ENCODE data around the gene TMEM82.

Gene TMEM82

GRCh38 chr1:15736892-15737261 lies 5.4 kb upstream of the TMEM82 start:
- H3K36me3 Mint-ChIP-seq (ENCODE audit: low read depth) = peaks cover 30% of the 10 kb centered on the region
- H3K27me3 Mint-ChIP-seq = no peaks in the 10 kb centered on the region
- H3K27ac Mint-ChIP-seq = no peak overlapping the region
- peaks cover 7% of the 10 kb centered on the region for H3K4me1 Mint-ChIP-seq (ENCODE audit: low read depth)
- no peak for DNase-seq
- no peak overlapping the region for H3K4me3 Mint-ChIP-seq
- H3K9me3 Mint-ChIP-seq = no peaks in the 10 kb centered on the region

- H3K4me3 Mint-ChIP-seq = no peak overlapping the region
- no peaks in the 10 kb centered on the region for H3K9me3 Mint-ChIP-seq
- H3K36me3 Mint-ChIP-seq (ENCODE audit: low read depth) = peaks cover 24% of the 10 kb centered on the region
- DNase-seq = no peak
- H3K27me3 Mint-ChIP-seq = no peaks in the 10 kb centered on the region
- no peak overlapping the region for H3K27ac Mint-ChIP-seq
- peaks cover 7% of the 10 kb centered on the region for H3K4me1 Mint-ChIP-seq (ENCODE audit: low read depth)
These were observed 4.7 kb upstream of the TMEM82 start for GRCh38 chr1:15737324-15738319.

DNA sequence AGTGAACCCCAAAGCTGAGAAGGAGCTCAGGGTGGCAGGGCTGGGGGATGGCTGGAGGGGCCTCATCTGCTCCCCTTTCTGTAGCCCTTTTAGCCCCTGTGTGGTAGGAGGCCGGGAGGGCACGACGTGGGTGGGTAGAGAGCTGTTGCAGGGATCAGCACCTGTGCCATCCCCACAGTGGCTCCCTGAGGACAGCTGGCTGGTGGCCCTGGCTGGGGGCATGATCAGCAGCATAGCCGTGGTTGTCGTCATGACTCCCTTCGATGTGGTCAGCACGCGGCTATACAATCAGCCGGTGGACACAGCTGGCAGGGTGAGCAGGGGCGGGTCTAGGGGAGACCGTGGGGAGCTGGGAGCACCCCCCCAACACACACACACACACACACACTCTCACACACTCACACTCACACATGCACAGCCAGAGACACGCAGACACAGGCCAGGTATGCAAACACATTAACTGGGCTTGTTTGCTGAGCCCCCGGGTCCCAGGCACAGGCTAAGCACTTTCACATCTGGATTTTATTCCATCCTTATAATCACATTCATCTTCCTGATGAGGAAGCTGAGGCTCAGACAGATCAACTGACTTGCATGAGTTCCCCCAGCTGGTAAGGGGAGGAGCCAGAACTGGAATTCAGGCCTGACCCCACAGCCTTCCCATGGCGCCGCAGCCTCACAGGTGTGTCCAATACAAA lies 3.7 kb upstream of the TMEM82 start:
- H3K9me3 Mint-ChIP-seq = no peaks in the 10 kb centered on the region

DNA sequence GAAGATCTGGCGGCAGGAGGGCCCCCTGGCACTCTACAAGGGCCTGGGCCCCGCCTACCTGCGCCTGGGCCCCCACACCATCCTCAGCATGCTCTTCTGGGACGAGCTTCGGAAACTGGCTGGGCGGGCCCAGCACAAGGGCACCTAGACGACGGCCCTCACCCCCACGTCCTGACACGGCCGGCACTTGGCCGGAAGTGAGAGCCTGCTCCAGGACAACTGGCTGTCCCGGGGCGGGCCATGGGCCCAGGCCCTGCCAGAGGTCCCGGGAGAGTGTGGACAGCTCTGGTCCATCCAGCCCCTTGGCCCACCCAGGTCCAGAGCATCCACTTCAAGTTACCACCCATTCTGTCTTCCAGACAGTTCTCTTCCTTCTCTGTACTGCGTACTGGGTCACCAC lies 3.0 kb upstream of the TMEM82 start:
- Mint-ChIP-seq H3K27me3 (no peaks in the 10 kb centered on the region), H3K9me3 (no peaks in the 10 kb centered on the region)

More for the DNA sequence above, 3.7 kb upstream of the TMEM82 start:
- Mint-ChIP-seq H3K4me1 (ENCODE audit: low read depth) (peaks cover 7% of the 10 kb centered on the region), H3K4me3 (no peak overlapping the region), H3K36me3 (ENCODE audit: low read depth) (peaks cover 15% of the 10 kb centered on the region), H3K27me3 (no peaks in the 10 kb centered on the region), H3K27ac (peak overlapping the region; percentile 55)
- no peak for DNase-seq

DNA sequence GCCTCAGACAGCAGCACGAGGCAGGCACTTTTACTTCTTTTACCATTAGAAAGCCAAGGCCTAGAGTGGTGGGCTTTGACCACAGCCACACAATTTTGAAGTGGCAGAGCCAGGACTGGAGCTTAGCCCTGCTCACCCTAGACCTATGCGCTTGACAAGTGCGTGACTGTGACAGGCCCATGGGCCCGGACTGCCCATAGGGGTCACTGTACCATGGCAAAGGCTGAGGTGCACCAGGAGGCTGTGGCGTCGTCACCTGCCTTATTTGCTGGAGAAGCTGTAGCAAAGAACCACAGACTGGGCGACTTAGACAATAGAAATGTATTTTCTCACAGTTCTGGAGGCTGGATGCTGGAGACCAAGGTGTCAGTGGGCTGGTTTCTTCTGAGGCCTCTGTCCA lies 2.6 kb upstream of the TMEM82 start:
- Mint-ChIP-seq H3K4me3 (no peak overlapping the region), H3K9me3 (no peaks in the 10 kb centered on the region), H3K27me3 (no peaks in the 10 kb centered on the region), H3K27ac (no peak overlapping the region), H3K4me1 (ENCODE audit: low read depth) (peaks cover 7% of the 10 kb centered on the region), H3K36me3 (ENCODE audit: low read depth) (peaks cover 5% of the 10 kb centered on the region)
- DNase-seq = no peak

More for the DNA sequence above, 3.0 kb upstream of the TMEM82 start:
- Mint-ChIP-seq H3K27ac (no peak overlapping the region), H3K36me3 (ENCODE audit: low read depth) (peaks cover 10% of the 10 kb centered on the region), H3K4me1 (ENCODE audit: low read depth) (peaks cover 7% of the 10 kb centered on the region), H3K4me3 (no peak overlapping the region)
- no peak for DNase-seq

- Mint-ChIP-seq H3K4me1 (ENCODE audit: low read depth) (peaks cover 7% of the 10 kb centered on the region), H3K27ac (no peak overlapping the region), H3K9me3 (no peaks in the 10 kb centered on the region), H3K36me3 (ENCODE audit: low read depth) (no peaks in the 10 kb centered on the region), H3K27me3 (no peaks in the 10 kb centered on the region), H3K4me3 (no peak overlapping the region)
- peak; percentile 76 for DNase-seq
These were observed 1.1 kb upstream of the TMEM82 start for GRCh38 chr1:15740924-15741850.

GRCh38 chr1:15744122-15744679 lies 1.9 kb downstream of the TMEM82 start:
- Mint-ChIP-seq H3K9me3 (no peaks in the 10 kb centered on the region), H3K36me3 (ENCODE audit: low read depth) (no peaks in the 10 kb centered on the region), H3K27ac (no peak overlapping the region), H3K4me1 (ENCODE audit: low read depth) (peaks cover 7% of the 10 kb centered on the region), H3K27me3 (no peaks in the 10 kb centered on the region), H3K4me3 (no peak overlapping the region)
- no peak for DNase-seq

DNA sequence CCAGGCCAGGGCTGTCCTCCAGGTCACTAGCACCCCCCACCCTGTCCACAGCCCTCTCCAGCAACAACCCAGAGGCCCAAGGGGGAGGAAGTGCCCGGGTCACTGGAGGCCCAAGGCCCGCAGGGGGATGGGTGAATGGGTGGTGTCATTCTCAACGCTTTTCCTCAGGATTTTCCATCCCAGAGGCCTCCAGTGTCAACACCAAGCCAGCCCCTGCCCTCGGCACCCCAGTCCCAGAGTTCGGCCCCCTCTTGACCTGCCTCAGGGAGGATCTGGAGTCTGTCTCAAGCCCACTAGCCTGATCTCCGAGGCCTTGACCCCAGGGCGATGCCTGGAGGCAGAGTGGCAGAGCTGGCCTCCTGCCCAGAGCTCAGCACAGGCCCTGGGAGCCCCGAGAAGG lies 5.1 kb downstream of the TMEM82 start:
- H3K27ac Mint-ChIP-seq = no peak overlapping the region
- no peaks in the 10 kb centered on the region for H3K36me3 Mint-ChIP-seq (ENCODE audit: low read depth)
- no peaks in the 10 kb centered on the region for H3K4me1 Mint-ChIP-seq (ENCODE audit: low read depth)
- no peak for DNase-seq
- peaks cover 6% of the 10 kb centered on the region for H3K27me3 Mint-ChIP-seq
- no peaks in the 10 kb centered on the region for H3K9me3 Mint-ChIP-seq
- H3K4me3 Mint-ChIP-seq = no peak overlapping the region

GRCh38 chr1:15748264-15748663 lies 6.0 kb downstream of the TMEM82 start:
- no peak for DNase-seq

DNA sequence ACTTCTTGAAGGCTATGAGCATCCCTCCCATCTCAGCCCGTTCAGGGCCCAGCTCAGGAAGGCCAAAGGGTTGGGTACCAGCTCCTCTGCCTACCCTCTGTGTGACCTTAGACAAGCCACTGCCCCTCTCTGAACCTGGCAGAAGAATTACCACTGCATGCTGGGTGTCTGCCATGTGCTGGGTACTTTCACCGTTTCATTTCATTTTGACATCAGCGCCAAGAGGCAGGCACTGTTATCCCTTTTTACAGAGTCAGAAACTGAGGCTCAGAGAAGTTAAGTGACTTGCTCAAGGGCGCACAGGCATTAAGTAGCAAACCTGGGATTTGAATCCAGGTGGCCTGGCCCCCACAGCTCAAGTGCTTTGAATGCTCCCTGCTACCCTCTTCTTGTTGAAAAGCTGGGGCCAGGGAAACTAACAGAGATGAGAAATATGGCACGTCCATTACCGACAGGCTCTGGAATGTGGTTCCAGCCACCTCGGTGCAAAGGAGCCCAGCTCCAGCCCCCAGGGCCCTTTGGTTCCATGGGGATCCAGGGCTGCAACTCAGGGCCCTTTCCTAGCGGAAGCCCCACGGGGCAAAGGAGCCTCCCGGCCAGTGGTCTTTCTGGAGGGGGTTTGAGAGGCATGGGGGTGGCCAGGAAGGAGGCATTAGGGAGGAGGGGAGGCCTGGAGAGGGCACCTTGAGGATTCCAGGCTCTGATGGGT lies 6.5 kb downstream of the TMEM82 start:
- Mint-ChIP-seq H3K4me3 (no peak overlapping the region), H3K27ac (no peak overlapping the region), H3K9me3 (no peaks in the 10 kb centered on the region), H3K36me3 (ENCODE audit: low read depth) (no peaks in the 10 kb centered on the region), H3K4me1 (ENCODE audit: low read depth) (no peaks in the 10 kb centered on the region), H3K27me3 (peaks cover 12% of the 10 kb centered on the region)
- no peak for DNase-seq

More at GRCh38 chr1:15748264-15748663, 6.0 kb downstream of the TMEM82 start:
- Mint-ChIP-seq H3K27ac (no peak overlapping the region), H3K4me1 (ENCODE audit: low read depth) (no peaks in the 10 kb centered on the region), H3K27me3 (peaks cover 7% of the 10 kb centered on the region), H3K4me3 (no peak overlapping the region), H3K9me3 (no peaks in the 10 kb centered on the region), H3K36me3 (ENCODE audit: low read depth) (no peaks in the 10 kb centered on the region)

- DNase-seq = no peak
- H3K27ac Mint-ChIP-seq = no peak overlapping the region
These were observed 7.3 kb downstream of the TMEM82 start for GRCh38 chr1:15749399-15750291.

DNA sequence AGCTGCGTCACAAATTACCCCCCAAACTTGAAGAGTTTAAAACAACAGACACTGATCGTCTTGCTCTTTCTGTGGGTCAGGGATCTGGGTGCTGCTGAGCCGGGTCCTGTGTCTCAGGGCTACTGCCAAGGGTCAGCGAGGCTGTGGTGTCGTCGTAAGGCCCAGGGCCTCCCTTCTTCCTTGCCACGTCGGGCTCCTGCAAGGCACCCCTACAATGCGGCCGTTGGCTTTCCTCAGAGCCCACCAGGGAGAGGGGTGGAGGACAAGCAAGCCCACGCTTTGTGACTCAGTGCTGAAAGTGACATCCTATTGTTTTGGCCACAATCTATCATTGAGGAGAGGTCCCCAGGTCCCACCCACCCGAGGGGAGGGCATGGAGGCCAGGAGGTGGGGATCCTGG lies 8.6 kb downstream of the TMEM82 start:
- DNase-seq = no peak
- Mint-ChIP-seq H3K27me3 (peaks cover 17% of the 10 kb centered on the region), H3K36me3 (ENCODE audit: low read depth) (no peaks in the 10 kb centered on the region), H3K4me1 (ENCODE audit: low read depth) (no peaks in the 10 kb centered on the region), H3K4me3 (no peak overlapping the region), H3K27ac (no peak overlapping the region), H3K9me3 (no peaks in the 10 kb centered on the region)

More at GRCh38 chr1:15749399-15750291, 7.3 kb downstream of the TMEM82 start:
- H3K4me1 Mint-ChIP-seq (ENCODE audit: low read depth) = no peaks in the 10 kb centered on the region
- H3K36me3 Mint-ChIP-seq (ENCODE audit: low read depth) = no peaks in the 10 kb centered on the region
- H3K4me3 Mint-ChIP-seq = no peak overlapping the region
- H3K27me3 Mint-ChIP-seq = peaks cover 12% of the 10 kb centered on the region
- no peaks in the 10 kb centered on the region for H3K9me3 Mint-ChIP-seq

DNA sequence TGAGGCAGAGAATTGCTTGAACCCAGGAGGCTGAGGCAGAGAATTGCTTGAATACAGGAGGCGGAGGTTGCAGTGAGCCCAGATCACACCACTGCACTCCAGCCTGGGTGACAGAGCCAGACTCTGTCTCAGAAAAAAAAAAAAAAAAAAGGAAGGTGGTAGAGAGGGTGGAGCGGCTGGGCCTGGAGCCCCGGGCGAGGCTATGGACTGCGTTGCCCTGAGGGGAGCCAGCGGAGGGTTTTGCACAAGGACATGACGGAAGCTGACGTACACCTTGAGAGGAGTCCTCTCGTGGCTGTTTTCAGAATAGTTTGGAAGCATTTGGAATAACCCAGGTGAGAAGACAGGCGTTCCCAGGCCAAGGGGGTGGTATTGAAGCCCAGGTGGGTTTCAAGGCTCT lies 9.4 kb downstream of the TMEM82 start:
- Mint-ChIP-seq H3K9me3 (no peaks in the 10 kb centered on the region), H3K27ac (no peak overlapping the region), H3K4me1 (ENCODE audit: low read depth) (peaks cover 6% of the 10 kb centered on the region), H3K4me3 (no peak overlapping the region), H3K27me3 (peaks cover 25% of the 10 kb centered on the region), H3K36me3 (ENCODE audit: low read depth) (no peaks in the 10 kb centered on the region)
- no peak for DNase-seq
